ENCODE data around the gene C12orf76. TPM values are rescaled to one million over a fixed set of nuclear protein-coding genes. Genes with fewer than 3 reads are reported as not detected.
"Not testable (repeated sequence)": the region's sequence is repeated elsewhere in the genome, so short reads cannot be mapped to it uniquely, and the experiment has no call there.

Gene C12orf76
- total RNA-seq, 1 donor = 7.6 TPM

GRCh38 chr12:110071504-110071903 is 23.2 kb upstream of the C12orf76 start:
- H3K27ac ChIP-seq (ENCODE audit: low read depth, low read length) = no peak overlapping the region
- H3K4me3 ChIP-seq (ENCODE audit: insufficient read depth, low read length) = no peak overlapping the region
- TF ChIP-seq, protein P1, sequence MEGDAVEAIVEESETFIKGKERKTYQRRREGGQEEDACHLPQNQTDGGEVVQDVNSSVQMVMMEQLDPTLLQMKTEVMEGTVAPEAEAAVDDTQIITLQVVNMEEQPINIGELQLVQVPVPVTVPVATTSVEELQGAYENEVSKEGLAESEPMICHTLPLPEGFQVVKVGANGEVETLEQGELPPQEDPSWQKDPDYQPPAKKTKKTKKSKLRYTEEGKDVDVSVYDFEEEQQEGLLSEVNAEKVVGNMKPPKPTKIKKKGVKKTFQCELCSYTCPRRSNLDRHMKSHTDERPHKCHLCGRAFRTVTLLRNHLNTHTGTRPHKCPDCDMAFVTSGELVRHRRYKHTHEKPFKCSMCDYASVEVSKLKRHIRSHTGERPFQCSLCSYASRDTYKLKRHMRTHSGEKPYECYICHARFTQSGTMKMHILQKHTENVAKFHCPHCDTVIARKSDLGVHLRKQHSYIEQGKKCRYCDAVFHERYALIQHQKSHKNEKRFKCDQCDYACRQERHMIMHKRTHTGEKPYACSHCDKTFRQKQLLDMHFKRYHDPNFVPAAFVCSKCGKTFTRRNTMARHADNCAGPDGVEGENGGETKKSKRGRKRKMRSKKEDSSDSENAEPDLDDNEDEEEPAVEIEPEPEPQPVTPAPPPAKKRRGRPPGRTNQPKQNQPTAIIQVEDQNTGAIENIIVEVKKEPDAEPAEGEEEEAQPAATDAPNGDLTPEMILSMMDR (IDR thresholded peaks at IDR 0.05; ENCODE audit: extremely low read depth, low read depth, low read length) = no peak
- DNase-seq (ENCODE audit: insufficient read length, low spot score, missing footprints) = no peak
- H3K36me3 ChIP-seq (ENCODE audit: insufficient read depth, low read length) = no peaks in the 10 kb centered on the region
- no peak overlapping the region for H3K4me2 ChIP-seq (ENCODE audit: insufficient read depth, low read length)
- no peaks in the 10 kb centered on the region for H4K20me1 ChIP-seq (ENCODE audit: insufficient read depth, low read length)
- H3K9me3 ChIP-seq (ENCODE audit: low read depth, low read length) = no peaks in the 10 kb centered on the region
- H3K79me2 ChIP-seq (ENCODE audit: insufficient read depth, low read length) = no peaks in the 10 kb centered on the region
- H3K4me1 ChIP-seq (ENCODE audit: insufficient read depth, low read length) = peaks cover 8% of the 10 kb centered on the region
- H3K27me3 ChIP-seq (ENCODE audit: insufficient read depth, low read length) = no peaks in the 10 kb centered on the region
- H2AFZ ChIP-seq (ENCODE audit: low read length) = no peak overlapping the region

- H3K36me3 ChIP-seq (ENCODE audit: insufficient read depth, low read length) = no peaks in the 10 kb centered on the region
- H3K27ac ChIP-seq (ENCODE audit: low read depth, low read length) = no peak overlapping the region
- peaks cover 6% of the 10 kb centered on the region for H3K4me1 ChIP-seq (ENCODE audit: insufficient read depth, low read length)
- TF ChIP-seq, protein P1 (IDR thresholded peaks at IDR 0.05; ENCODE audit: extremely low read depth, low read depth, low read length) = no peak
- no peaks in the 10 kb centered on the region for H3K79me2 ChIP-seq (ENCODE audit: insufficient read depth, low read length)
- H4K20me1 ChIP-seq (ENCODE audit: insufficient read depth, low read length) = no peaks in the 10 kb centered on the region
- H3K9me3 ChIP-seq (ENCODE audit: low read depth, low read length) = no peaks in the 10 kb centered on the region
- no peaks in the 10 kb centered on the region for H3K27me3 ChIP-seq (ENCODE audit: insufficient read depth, low read length)
- DNase-seq (ENCODE audit: insufficient read length, low spot score, missing footprints) = no peak
- H3K4me2 ChIP-seq (ENCODE audit: insufficient read depth, low read length) = no peak overlapping the region
- no peak overlapping the region for H3K4me3 ChIP-seq (ENCODE audit: insufficient read depth, low read length)
- no peak overlapping the region for H2AFZ ChIP-seq (ENCODE audit: low read length)
These were observed 20.3 kb upstream of the C12orf76 start for GRCh38 chr12:110068654-110069053.

DNA sequence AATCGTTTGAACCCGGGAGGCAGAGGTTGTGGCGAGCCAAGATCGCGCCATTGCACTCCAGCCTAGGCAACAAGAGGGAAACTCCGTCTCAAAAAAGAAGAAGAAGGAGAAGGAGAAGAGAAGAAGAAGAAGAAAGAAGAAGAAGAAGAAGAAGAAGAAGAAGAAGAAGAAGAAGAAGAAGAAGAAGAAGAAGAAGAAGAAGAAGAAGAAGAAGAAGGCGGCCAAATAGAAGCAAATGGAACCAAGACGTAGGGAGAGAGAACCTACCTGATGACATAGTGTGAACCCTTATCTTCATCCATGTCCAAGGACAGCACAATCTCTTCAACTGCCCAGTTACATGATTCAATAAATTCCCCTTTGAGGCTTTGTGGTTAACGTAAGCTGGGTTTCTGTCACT is 19.8 kb upstream of the C12orf76 start:
- not testable (repeated sequence) for H3K79me2 ChIP-seq (ENCODE audit: insufficient read depth, low read length); H2AFZ ChIP-seq (ENCODE audit: low read length); H3K9me3 ChIP-seq (ENCODE audit: low read depth, low read length); H3K36me3 ChIP-seq (ENCODE audit: insufficient read depth, low read length); H3K27me3 ChIP-seq (ENCODE audit: insufficient read depth, low read length); H4K20me1 ChIP-seq (ENCODE audit: insufficient read depth, low read length); H3K4me2 ChIP-seq (ENCODE audit: insufficient read depth, low read length); H3K4me1 ChIP-seq (ENCODE audit: insufficient read depth, low read length); H3K27ac ChIP-seq (ENCODE audit: low read depth, low read length); H3K4me3 ChIP-seq (ENCODE audit: insufficient read depth, low read length); DNase-seq (ENCODE audit: insufficient read length, low spot score, missing footprints)

DNA sequence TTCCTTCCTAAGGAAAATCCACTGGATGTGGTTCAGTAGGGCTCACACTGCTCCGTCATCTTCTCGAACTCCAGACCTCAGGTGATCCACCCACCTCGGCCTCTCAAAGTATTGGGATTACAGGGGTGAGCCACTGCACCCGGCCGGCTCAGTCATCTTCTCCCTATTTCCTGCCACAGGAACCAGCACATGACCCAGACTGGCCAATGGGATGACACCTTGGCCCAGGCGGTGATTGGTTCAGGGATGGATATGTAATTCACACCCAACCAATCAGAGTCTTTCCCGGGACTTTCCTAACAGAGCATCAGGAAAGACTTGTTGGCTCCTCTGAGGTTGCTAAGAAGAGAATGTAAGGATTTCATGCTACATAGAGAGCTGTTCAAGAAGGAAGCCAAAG is 19.2 kb upstream of the C12orf76 start:
- no peak overlapping the region for H3K4me3 ChIP-seq (ENCODE audit: insufficient read depth, low read length)
- no peak for DNase-seq (ENCODE audit: insufficient read length, low spot score, missing footprints)
- H3K9me3 ChIP-seq (ENCODE audit: low read depth, low read length) = no peaks in the 10 kb centered on the region
- H3K27me3 ChIP-seq (ENCODE audit: insufficient read depth, low read length) = no peaks in the 10 kb centered on the region
- no peak overlapping the region for H3K4me2 ChIP-seq (ENCODE audit: insufficient read depth, low read length)
- H3K79me2 ChIP-seq (ENCODE audit: insufficient read depth, low read length) = no peaks in the 10 kb centered on the region
- H3K36me3 ChIP-seq (ENCODE audit: insufficient read depth, low read length) = no peaks in the 10 kb centered on the region
- H4K20me1 ChIP-seq (ENCODE audit: insufficient read depth, low read length) = no peaks in the 10 kb centered on the region
- H2AFZ ChIP-seq (ENCODE audit: low read length) = no peak overlapping the region
- H3K4me1 ChIP-seq (ENCODE audit: insufficient read depth, low read length) = no peaks in the 10 kb centered on the region
- H3K27ac ChIP-seq (ENCODE audit: low read depth, low read length) = no peak overlapping the region
- TF ChIP-seq, protein P1 (IDR thresholded peaks at IDR 0.05; ENCODE audit: extremely low read depth, low read depth, low read length) = no peak

All from osteoblast (primary cell).